Uterus (tissue), 2 donors: Measurements from ENCODE around the gene ADAMTS18.

ENCODE experiments used
- POLR2A ChIP-seq, 2 donors: fragments of 450-650 bp; IDR thresholded peaks; one replicate each; pipeline ENCODE4 v1.6.1; 2016; ENCODE audit warnings: antibody characterized with exemption in 2 of 2, mild to moderate bottlenecking in 1 of 2, moderate library complexity in 1 of 2
- TF ChIP-seq, protein P1 (sequence below), 4 experiments: fragments of 200-600 bp in 2 of 4; fragments of 450-650 bp in 2 of 4; sonication (generic) in 2 of 4; IDR thresholded peaks; one replicate each; pipeline ENCODE4 v1.5.1; 2016 to 2019; ENCODE audit warnings: antibody characterized with exemption in 4 of 4, mild to moderate bottlenecking in 2 of 4, moderate library complexity in 1 of 4

DNA sequence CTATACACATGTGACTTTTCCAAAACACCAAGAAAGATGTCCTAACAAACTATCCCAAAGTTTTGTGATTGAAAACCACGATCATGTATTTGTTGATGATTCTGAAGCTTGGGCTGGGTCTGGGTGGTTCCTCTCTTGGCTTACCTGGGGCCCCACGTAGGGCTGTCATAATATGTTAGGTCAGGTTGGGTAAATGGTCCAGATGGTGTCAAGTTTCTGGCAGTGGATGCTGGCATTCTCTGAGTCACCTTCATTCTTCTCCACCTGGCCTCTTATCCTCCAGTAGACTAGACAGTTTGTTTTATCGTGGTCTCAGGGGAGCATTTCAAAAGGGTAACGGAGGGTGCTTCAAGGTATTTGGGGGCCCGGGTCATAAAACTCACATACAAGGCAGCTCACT, 196.2 kb downstream of the ADAMTS18 start:
- no peak for TF ChIP-seq POLR2A (IDR thresholded peaks at IDR 0.05)
- TF ChIP-seq, protein P1, sequence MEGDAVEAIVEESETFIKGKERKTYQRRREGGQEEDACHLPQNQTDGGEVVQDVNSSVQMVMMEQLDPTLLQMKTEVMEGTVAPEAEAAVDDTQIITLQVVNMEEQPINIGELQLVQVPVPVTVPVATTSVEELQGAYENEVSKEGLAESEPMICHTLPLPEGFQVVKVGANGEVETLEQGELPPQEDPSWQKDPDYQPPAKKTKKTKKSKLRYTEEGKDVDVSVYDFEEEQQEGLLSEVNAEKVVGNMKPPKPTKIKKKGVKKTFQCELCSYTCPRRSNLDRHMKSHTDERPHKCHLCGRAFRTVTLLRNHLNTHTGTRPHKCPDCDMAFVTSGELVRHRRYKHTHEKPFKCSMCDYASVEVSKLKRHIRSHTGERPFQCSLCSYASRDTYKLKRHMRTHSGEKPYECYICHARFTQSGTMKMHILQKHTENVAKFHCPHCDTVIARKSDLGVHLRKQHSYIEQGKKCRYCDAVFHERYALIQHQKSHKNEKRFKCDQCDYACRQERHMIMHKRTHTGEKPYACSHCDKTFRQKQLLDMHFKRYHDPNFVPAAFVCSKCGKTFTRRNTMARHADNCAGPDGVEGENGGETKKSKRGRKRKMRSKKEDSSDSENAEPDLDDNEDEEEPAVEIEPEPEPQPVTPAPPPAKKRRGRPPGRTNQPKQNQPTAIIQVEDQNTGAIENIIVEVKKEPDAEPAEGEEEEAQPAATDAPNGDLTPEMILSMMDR (IDR thresholded peaks at IDR 0.05): no peak
